Fibroblast of the aortic adventitia (primary cell): ENCODE measurements around the gene DNAH17. TPM values are rescaled to one million over a fixed set of nuclear protein-coding genes. Genes with fewer than 3 reads are reported as not detected.

Source experiments
- DNase-seq: peaks from one replicate; pipeline ENCODE4 v3.0.0-alpha.2; 2010; ENCODE audit warnings: low read depth
- H3K4me3 ChIP-seq: 2 replicates; pipeline ENCODE4 v1.5.1; 2011; ENCODE audit warnings: low read depth, mild to moderate bottlenecking, control low read depth, low read length, moderate library complexity
- total RNA-seq: library from RNA; depleted of rRNA; stranded (reverse); fragments of >200 nt; gene quantifications from 2 replicates; pipeline ENCODE4 v1.2.3, GENCODE V29; 2012; ENCODE audit warnings: low replicate concordance
- TF ChIP-seq, protein P1 (sequence below): IDR thresholded peaks from 2 replicates; pipeline ENCODE4 v1.5.1; 2011; ENCODE audit warnings: mild to moderate bottlenecking, low read length, control low read depth, inconsistent platforms; ENCODE audit not compliant: insufficient read depth

Gene DNAH17
- total RNA-seq, 1 donor, result not detected

DNA sequence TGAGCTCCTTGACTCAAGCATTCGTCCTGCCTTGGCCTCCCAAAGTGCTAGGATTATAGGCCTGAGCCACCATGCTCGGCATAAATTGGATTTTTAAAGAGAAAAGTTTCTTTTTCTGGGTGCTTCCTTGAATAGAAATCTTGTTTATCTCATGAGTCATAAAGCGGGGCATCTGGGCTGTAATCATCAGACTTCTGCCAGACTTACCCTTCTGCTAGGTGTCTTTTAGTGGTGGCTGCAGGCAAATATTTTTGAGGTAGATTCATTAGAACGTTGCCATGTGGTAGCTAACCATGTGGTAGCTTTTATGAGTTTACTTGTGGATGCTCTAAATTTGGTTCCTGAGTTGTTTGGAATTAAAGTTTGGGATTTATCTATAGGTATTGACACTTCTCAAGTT lies 185.4 kb downstream of the DNAH17 start:
- TF ChIP-seq, protein P1, sequence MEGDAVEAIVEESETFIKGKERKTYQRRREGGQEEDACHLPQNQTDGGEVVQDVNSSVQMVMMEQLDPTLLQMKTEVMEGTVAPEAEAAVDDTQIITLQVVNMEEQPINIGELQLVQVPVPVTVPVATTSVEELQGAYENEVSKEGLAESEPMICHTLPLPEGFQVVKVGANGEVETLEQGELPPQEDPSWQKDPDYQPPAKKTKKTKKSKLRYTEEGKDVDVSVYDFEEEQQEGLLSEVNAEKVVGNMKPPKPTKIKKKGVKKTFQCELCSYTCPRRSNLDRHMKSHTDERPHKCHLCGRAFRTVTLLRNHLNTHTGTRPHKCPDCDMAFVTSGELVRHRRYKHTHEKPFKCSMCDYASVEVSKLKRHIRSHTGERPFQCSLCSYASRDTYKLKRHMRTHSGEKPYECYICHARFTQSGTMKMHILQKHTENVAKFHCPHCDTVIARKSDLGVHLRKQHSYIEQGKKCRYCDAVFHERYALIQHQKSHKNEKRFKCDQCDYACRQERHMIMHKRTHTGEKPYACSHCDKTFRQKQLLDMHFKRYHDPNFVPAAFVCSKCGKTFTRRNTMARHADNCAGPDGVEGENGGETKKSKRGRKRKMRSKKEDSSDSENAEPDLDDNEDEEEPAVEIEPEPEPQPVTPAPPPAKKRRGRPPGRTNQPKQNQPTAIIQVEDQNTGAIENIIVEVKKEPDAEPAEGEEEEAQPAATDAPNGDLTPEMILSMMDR, result no peak
- H3K4me3 ChIP-seq, result no peak overlapping the region
- peak; percentile 47 for DNase-seq

DNA sequence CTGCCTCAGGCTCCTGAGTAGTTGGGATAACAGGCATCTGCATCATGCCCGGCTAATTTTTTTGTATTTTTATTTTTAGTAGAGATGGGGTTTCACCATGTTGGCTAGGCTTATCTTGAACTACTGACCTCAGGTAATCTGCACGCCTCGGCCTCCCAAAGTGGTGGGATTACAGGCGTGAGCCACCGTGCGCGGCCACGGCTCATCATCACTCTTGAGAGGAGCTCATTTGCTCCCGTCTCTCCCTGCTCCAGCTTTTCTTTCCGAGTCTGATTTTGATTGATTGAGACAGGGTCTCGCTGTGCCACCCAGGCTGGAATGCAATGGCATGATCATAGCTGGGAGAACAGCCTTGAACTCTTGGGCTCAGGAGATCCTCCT lies 186.2 kb downstream of the DNAH17 start:
- no peak overlapping the region for H3K4me3 ChIP-seq
- TF ChIP-seq, protein P1, result no peak
- DNase-seq, result no peak

DNA sequence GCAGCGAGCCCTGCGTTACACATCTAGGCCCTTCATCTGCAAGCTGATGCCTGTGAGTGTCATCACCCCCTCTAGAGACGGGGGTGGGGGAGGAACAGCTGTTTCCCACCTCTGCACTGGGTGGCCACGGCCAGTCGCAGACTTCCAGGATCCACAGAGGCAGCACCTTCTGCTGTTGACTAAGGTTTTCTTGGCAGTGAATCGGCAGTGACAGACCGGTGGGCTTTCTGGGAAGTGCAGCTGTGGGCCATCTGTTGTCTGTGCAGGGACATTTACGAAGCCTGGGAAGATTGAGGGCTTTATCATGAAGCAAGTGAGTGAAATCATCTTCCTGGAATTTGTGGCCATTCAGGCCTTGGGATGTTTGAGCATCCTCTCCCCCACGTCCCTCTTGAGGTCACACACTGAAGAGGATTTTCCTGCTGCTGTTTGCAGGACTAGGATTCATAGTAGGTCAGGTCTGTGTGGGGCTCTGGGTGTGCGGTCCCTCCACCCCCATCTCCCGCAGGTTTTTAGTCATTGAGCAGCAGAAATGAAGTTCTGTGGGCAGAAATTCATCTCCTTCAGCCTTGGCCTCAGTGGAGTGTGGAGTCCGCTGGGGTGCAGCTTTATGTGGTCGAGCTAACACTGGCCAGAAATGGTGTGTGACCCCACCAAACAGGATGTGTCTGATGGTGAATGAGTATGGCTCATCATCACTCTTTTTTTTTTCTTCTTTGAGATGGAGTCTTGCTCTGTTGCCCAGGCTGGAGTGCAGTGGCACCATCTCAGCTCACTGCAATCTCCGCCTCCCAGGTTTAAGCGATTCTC lies 186.8 kb downstream of the DNAH17 start:
- H3K4me3 ChIP-seq, result no peak overlapping the region
- peak; percentile 87 for DNase-seq
- TF ChIP-seq, protein P1, result peak; percentile 29

DNA sequence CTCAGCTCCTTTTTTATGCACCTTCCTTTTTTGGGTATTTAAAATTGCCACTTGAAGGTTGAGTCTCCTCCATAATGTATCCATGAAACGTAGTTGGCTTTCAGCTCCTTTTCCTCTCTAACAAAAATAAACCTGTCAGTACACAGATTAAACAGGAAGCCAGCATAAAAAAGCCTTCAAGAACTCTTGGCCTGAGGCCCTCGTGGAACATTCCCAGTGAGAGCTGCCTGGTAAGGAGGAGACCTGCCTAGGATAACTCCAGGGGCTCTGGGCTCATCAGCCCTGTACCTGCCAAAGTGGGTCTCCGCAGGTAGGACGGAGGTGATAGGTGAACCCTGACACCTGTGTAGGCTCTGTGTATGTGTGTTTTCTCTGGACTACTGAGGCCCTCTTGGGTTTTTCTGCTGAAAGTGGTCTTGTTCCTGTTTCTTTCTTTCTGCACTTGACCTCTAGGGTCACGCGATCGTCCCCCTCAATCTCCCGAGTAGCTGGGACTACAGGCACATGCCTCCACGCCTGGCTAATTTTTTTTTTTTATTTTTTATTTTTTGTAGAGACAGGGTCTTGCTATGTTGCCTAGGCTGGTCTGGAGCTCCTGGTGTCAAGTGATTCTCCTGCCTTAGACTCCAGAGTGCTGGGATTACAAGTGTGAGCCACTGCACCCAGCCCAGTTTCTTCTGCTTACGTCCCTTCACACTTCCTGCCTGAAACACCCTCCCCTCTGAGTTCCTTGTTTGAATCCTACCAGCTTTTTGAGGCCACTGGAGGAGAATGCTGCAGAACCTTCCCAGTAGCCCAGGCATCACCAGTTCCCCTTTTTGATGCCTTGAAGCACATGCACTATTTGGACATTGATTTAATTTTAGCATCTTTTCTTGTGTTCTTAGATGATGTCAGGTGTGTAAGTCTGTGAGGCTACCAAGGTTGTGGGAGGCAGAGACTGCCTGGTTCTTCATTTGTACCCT lies 188.9 kb downstream of the DNAH17 start:
- peak; percentile 74 for DNase-seq
- H3K4me3 ChIP-seq, result no peak overlapping the region
- TF ChIP-seq, protein P1, result no peak

DNA sequence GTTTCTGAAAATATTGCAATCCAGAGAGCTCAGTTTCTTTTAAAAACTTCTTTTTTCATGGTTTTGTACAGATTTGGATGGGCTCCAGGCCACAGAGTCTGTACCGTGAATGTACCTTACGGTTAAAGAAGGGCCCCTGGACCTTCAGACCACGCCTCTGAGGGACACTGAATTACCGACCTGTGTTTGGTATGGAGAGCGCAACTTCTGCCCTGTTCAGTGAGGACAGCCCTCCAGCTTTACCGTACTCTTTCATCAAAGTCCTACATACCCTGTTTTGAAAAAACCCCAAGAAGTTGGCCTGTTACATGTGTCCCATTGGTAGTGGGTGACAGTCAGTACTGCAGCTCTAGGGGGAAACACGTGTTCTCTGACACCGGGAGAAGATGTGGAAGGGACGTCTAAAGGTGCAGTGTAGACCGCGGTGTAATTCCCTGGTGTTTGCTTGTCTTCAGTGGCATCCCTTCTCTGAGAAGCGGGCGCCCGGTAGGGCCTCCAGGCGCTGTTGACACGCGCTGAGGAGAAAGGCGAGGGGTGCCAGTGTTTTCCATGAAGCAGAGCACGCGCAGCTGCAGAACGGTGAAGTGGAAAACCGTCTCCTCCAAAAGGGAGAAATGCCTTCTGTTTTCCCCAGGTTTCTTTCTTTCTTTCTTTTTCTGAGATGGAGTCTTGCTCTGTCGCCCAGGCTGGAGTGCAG lies 192.6 kb downstream of the DNAH17 start:
- peak overlapping the region; percentile 1 for H3K4me3 ChIP-seq
- TF ChIP-seq, protein P1, result no peak
- DNase-seq, result no peak

DNA sequence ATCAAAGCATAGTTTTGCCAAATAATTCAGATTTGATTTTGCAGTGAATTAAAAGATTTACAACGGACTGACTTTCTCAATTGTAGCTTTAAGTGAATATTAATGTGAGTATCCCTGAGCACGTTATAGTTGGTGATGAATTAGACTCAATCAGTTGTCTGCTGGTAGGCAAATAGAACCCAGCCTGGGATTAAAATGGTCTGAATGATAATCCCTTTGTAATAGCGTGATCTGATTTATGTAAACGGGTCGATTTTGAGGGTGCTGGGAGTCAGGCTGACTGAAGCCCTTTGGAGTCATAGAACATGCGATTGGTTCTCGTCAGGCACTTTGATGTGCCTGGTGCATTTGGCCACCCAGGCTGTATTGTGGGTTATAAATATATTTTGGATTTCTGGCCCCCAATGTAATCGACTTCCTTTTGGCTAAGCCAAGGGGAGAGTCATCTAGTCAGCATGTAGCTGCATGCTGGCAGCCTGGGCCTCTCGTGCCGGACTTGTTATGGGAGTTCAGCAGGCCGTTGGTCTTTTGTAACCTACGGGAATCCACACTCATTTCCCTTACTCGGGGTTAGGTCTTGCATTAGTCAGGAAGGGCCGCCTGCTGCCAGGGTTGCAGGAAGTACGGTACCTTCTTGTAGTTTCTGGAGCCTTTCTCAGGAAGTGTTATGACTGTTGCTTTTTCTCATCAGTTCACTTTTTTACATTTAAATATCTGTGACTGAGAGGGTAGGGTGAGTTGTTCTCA lies 193.3 kb downstream of the DNAH17 start:
- DNase-seq, result peak; percentile 99

More for the DNA sequence above, 193.3 kb downstream of the DNAH17 start:
- H3K4me3 ChIP-seq, result no peak overlapping the region
- TF ChIP-seq, protein P1, result no peak
